HepG2 (cell line): ENCODE measurements around the gene ELP6. TPM values are rescaled to one million over a fixed set of nuclear protein-coding genes. Genes with fewer than 3 reads are reported as not detected.

Experiments
- ATRX ChIP-seq: sonication (generic); formaldehyde crosslinking; IDR thresholded peaks from 2 replicates; pipeline ENCODE4 v1.4.0; 2020; ENCODE audit warnings: missing genetic modification reagents, borderline replicate concordance
- CCDC6 ChIP-seq: sonication (generic); formaldehyde crosslinking; IDR thresholded peaks from 2 replicates; pipeline ENCODE4 v1.8.1; 2022; ENCODE audit warnings: mild to moderate bottlenecking, missing genetic modification reagents, moderate library complexity
- DR1 ChIP-seq: sonication (generic); formaldehyde crosslinking; IDR thresholded peaks from 2 replicates; pipeline ENCODE4 v1.8.0; 2021; ENCODE audit warnings: mild to moderate bottlenecking, missing genetic modification reagents, inconsistent platforms
- HOXA3 ChIP-seq: sonication (generic); formaldehyde crosslinking; IDR thresholded peaks from 2 replicates; pipeline ENCODE4 v1.5.0; 2020; ENCODE audit warnings: missing genetic modification reagents
- IRF2 ChIP-seq: IDR thresholded peaks from 2 replicates; pipeline ENCODE4 v1.6.1; 2018; ENCODE audit warnings: missing genetic modification reagents, missing compliant biosample characterization
- KDM4B ChIP-seq: sonication (generic); formaldehyde crosslinking; IDR thresholded peaks from 2 replicates; pipeline ENCODE4 v1.4.0; 2020; ENCODE audit warnings: missing genetic modification reagents
- KLF15 ChIP-seq: sonication (generic); formaldehyde crosslinking; IDR thresholded peaks from 2 replicates; pipeline ENCODE4 v1.8.1; 2023; ENCODE audit warnings: borderline replicate concordance, mild to moderate bottlenecking, inconsistent platforms, missing genetic modification reagents, mixed read lengths
- KLF6 ChIP-seq: IDR thresholded peaks from 2 replicates; pipeline ENCODE4 v1.8.0; 2016; ENCODE audit warnings: missing biosample characterization, missing genetic modification reagents
- MBD4 ChIP-seq: IDR thresholded peaks from 2 replicates; pipeline ENCODE4 v1.6.1; 2012; ENCODE audit warnings: low read length, inconsistent platforms, borderline replicate concordance
- MXI1 ChIP-seq: IDR thresholded peaks from 3 replicates; pipeline ENCODE4 v1.6.1; 2012; ENCODE audit warnings: low read depth, low read length, inconsistent platforms, borderline replicate concordance
- NCOA5 ChIP-seq: sonication (generic); formaldehyde crosslinking; IDR thresholded peaks from 2 replicates; pipeline ENCODE4 v1.4.0; 2020; ENCODE audit warnings: missing genetic modification reagents
- RERE ChIP-seq: IDR thresholded peaks from 2 replicates; pipeline ENCODE4 v1.6.1; 2016; ENCODE audit warnings: low read depth, missing genetic modification reagents, missing compliant biosample characterization
- RFX5 ChIP-seq: IDR thresholded peaks from 2 replicates; pipeline ENCODE4 v1.6.1; 2011; ENCODE audit warnings: low read depth, low read length, improper control_type of control experiment
- SIX4 ChIP-seq: sonication (generic); formaldehyde crosslinking; IDR thresholded peaks from 2 replicates; pipeline ENCODE4 v1.4.0; 2020; ENCODE audit warnings: missing genetic modification reagents
- SMAD3 ChIP-seq: sonication (generic); formaldehyde crosslinking; IDR thresholded peaks from 2 replicates; pipeline ENCODE4 v1.4.0; 2020; ENCODE audit warnings: missing genetic modification reagents
- THYN1 ChIP-seq: sonication (generic); formaldehyde crosslinking; IDR thresholded peaks from 2 replicates; pipeline ENCODE4 v1.8.1; 2023; ENCODE audit warnings: low read depth, mild to moderate bottlenecking, moderate library complexity, missing genetic modification reagents, borderline replicate concordance
- TP53 ChIP-seq: sonication (generic); formaldehyde crosslinking; conservative IDR thresholded peaks from 2 replicates; pipeline ENCODE4 v1.4.0; 2020; ENCODE audit warnings: missing genetic modification reagents
- ZFP41 ChIP-seq: sonication (generic); formaldehyde crosslinking; IDR thresholded peaks from 2 replicates; pipeline ENCODE4 v1.4.0; 2020; ENCODE audit warnings: mild to moderate bottlenecking, missing genetic modification reagents, borderline replicate concordance
- ZHX1 ChIP-seq: sonication (generic); formaldehyde crosslinking; IDR thresholded peaks from 2 replicates; pipeline ENCODE4 v1.8.1; 2022; ENCODE audit warnings: low read depth, mild to moderate bottlenecking, missing genetic modification reagents
- ZNF788 ChIP-seq: sonication (generic); formaldehyde crosslinking; IDR thresholded peaks from 2 replicates; pipeline ENCODE4 v1.5.0; 2020; ENCODE audit warnings: mild to moderate bottlenecking, missing genetic modification reagents, borderline replicate concordance
- polyA plus RNA-seq, 8 experiments: library from polyadenylated mRNA; depleted of rRNA in 3 of 8; stranded (reverse) in 7 of 8; unstranded in 1 of 8; fragments of >200 nt; fragmentation: Illumina TruSeq in 4 of 8; extraction: Trizol in 4 of 8; gene quantifications; 2 replicates each; pipeline versions ENCODE4 v1.2.1 to v1.2.3, GENCODE V29; 2011 to 2016; ENCODE audit warnings: low read depth in 4 of 8, missing spikeins in 1 of 8, mixed read lengths in 1 of 8; ENCODE audit not compliant: insufficient read depth in 1 of 8
- total RNA-seq, 5 experiments: library from RNA; depleted of rRNA; stranded (reverse); fragments of >200 nt; fragmentation: Illumina TruSeq; extraction: Trizol; gene quantifications; 2 replicates each; pipeline ENCODE4 v1.2.3, GENCODE V29; 2016; ENCODE audit warnings: low read depth in 1 of 5
- TF ChIP-seq, protein P1 (sequence below): sonication (generic); formaldehyde crosslinking; IDR thresholded peaks from 2 replicates; pipeline ENCODE4 v1.4.0; 2020; ENCODE audit warnings: missing genetic modification reagents, borderline replicate concordance

Gene ELP6
- total and polyA plus RNA-seq, 2 of the 13 experiments (the other 11 are each of a cell fraction or from before 2014, with no cell fraction given): 45.0 to 49.3 TPM

DNA sequence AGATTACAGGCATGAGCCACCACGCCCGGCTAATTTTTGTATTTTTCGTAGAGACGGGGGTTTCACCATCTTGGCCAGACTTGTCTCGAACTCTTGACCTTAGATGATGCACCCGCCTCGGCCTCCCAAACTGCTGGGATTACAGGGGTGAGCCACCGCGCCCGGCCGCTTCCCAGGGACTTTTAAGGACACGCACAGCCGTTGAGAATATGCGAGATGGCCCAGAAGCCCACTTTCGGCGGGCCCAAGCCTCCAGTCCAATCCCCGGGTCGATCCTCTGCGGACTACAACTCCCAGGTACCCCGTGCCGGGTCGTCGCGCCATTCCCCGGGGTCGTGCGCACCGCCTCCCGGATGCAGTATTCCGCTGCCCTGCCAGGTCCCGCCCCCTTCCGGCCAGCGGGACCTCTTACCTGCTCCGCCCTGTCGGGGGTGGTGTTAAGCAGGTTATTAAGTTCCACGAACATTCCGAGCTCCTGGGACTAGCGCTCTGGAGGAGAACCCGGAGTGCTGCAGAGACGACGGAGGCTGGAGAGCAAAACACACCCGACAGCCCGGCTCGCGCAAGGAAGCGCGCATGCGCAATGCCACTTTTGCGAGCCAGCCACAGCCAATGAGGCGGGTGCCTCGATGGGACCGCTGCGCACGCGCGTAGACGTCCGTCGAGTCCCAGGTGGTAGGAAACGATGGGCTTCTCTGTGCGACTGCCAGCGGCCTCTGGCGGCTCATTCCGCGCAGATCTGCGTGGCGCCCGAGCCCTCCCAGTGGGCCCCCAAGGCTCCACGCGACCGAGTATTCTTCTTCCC, at the start of gene ELP6 (continued):
- TF ChIP-seq DR1 (CRISPR knock-in tag): no peak; the same call in none of the 2 replicates
- TF ChIP-seq KDM4B (CRISPR knock-in tag): no peak
- TF ChIP-seq IRF2: peak; percentile 89
- peak; percentile 52; the same call in 1 of the 2 replicates for TF ChIP-seq KLF6 (CRISPR knock-in tag)
- TF ChIP-seq ZNF788: no peak; the same call in 1 of the 2 replicates
- TF ChIP-seq KLF15: no peak; the same call in 1 of the 2 replicates
- peak; percentile 62; the same call in 1 of the 2 replicates for TF ChIP-seq TP53 (CRISPR knock-in tag)
- no peak for TF ChIP-seq RERE (CRISPR knock-in tag)
- no peak for TF ChIP-seq ATRX
- no peak for TF ChIP-seq MBD4
- TF ChIP-seq SIX4 (CRISPR knock-in tag): no peak; the same call in 1 of the 2 replicates
- no peak for TF ChIP-seq RFX5
- TF ChIP-seq NCOA5 (CRISPR knock-in tag): no peak
- peak; percentile 68 for TF ChIP-seq HOXA3 (CRISPR knock-in tag)
- peak; percentile 59; the same call in 1 of the 3 replicates for TF ChIP-seq MXI1
- no peak for TF ChIP-seq CCDC6 (CRISPR knock-in tag)
- no peak for TF ChIP-seq ZFP41 (CRISPR knock-in tag)
- TF ChIP-seq ZHX1 (CRISPR knock-in tag): peak; percentile 35; the same call in 1 of the 2 replicates
- TF ChIP-seq SMAD3 (CRISPR knock-in tag): no peak
- TF ChIP-seq THYN1: 0 out of 2 replicates have a peak, but pooled peaks have one; percentile 38
- TF ChIP-seq, protein P1, sequence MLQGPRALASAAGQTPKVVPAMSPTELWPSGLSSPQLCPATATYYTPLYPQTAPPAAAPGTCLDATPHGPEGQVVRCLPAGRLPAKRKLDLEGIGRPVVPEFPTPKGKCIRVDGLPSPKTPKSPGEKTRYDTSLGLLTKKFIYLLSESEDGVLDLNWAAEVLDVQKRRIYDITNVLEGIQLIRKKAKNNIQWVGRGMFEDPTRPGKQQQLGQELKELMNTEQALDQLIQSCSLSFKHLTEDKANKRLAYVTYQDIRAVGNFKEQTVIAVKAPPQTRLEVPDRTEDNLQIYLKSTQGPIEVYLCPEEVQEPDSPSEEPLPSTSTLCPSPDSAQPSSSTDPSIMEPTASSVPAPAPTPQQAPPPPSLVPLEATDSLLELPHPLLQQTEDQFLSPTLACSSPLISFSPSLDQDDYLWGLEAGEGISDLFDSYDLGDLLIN: no peak; the same call in 1 of the 2 replicates
